HG03439 (cell line): ENCODE measurements around the gene PRM2.

Experiments used
- ATAC-seq: cut with Tn5 transposase; IDR thresholded peaks from one replicate; pipeline ENCODE4 v1.9.1; 2021; ENCODE audit warnings: mild to moderate bottlenecking, moderate library complexity; ENCODE audit not compliant: unreplicated experiment

Gene PRM2

GRCh38 chr16:11264155-11264832, 12.0 kb downstream of the PRM2 start:
- no peak for ATAC-seq

GRCh38 chr16:11263737-11264136, 12.5 kb downstream of the PRM2 start:
- ATAC-seq = no peak

- ATAC-seq = no peak
These were observed 13.4 kb downstream of the PRM2 start for GRCh38 chr16:11262915-11263314.

- ATAC-seq = no peak
These were observed 15.7 kb downstream of the PRM2 start for GRCh38 chr16:11260596-11260966.

GRCh38 chr16:11259655-11260595, 16.4 kb downstream of the PRM2 start:
- no peak for ATAC-seq

GRCh38 chr16:11258553-11259492, 17.5 kb downstream of the PRM2 start:
- ATAC-seq = no peak

- no peak for ATAC-seq
These were observed 18.9 kb downstream of the PRM2 start for GRCh38 chr16:11257131-11257938.

- ATAC-seq = no peak
These were observed 19.6 kb downstream of the PRM2 start for GRCh38 chr16:11256661-11257130.

- ATAC-seq = peak; percentile 46
These were observed 20.3 kb downstream of the PRM2 start, which contains the start of gene SOCS1 for GRCh38 chr16:11255737-11256660. Gene SOCS1, minus strand, starts transcription at chr16:11256204. Its CDS starts 726 bp downstream, at chr16:11255478.

- peak; percentile 27 for ATAC-seq
These were observed 21.2 kb downstream of the PRM2 start for GRCh38 chr16:11254913-11255736.

GRCh38 chr16:11253995-11254912, 22.0 kb downstream of the PRM2 start:
- no peak for ATAC-seq

GRCh38 chr16:11253009-11253994, 23.0 kb downstream of the PRM2 start:
- no peak for ATAC-seq

GRCh38 chr16:11252482-11252931, 23.8 kb downstream of the PRM2 start:
- ATAC-seq = no peak

GRCh38 chr16:11251525-11252481, 24.5 kb downstream of the PRM2 start:
- ATAC-seq = no peak
